H9 (cell line): ENCODE data around the gene NR5A1. TPM values are rescaled to one million over a fixed set of nuclear protein-coding genes. Genes with fewer than 3 reads are reported as not detected.

Experiments
- DNase-seq: peaks from one replicate; pipeline ENCODE4 v3.0.0-alpha.2; 2017
- H2AFZ ChIP-seq: one replicate; pipeline ENCODE4 v1.6.1; 2013; ENCODE audit warnings: mild to moderate bottlenecking, low read length, control low read depth, moderate library complexity
- H2AK5ac ChIP-seq: 2 replicates; pipeline ENCODE4 v1.6.1; 2013; ENCODE audit warnings: low read length, control low read depth, mixed read lengths; ENCODE audit not compliant: insufficient read length
- H2BK120ac ChIP-seq: one replicate; pipeline ENCODE4 v1.6.1; 2013; ENCODE audit warnings: low read depth, mild to moderate bottlenecking, low read length, control low read depth, inconsistent platforms; ENCODE audit not compliant: poor library complexity, severe bottlenecking
- H2BK12ac ChIP-seq: 2 replicates; pipeline ENCODE4 v1.6.1; 2013; ENCODE audit warnings: low read length, control low read depth, mixed read lengths, low read depth; ENCODE audit not compliant: insufficient read length
- H2BK15ac ChIP-seq: 2 replicates; pipeline ENCODE4 v1.6.1; 2013; ENCODE audit warnings: low read depth, low read length, control low read depth
- H2BK20ac ChIP-seq: one replicate; pipeline ENCODE4 v1.6.1; 2013; ENCODE audit warnings: low read depth, mild to moderate bottlenecking, low read length, control low read depth, inconsistent platforms; ENCODE audit not compliant: poor library complexity, severe bottlenecking
- H2BK5ac ChIP-seq: 2 replicates; pipeline ENCODE4 v1.6.1; 2013; ENCODE audit warnings: low read length, control low read depth, mixed read lengths; ENCODE audit not compliant: insufficient read length
- H3K14ac ChIP-seq: 2 replicates; pipeline ENCODE4 v1.6.1; 2013; ENCODE audit warnings: low read length, control low read depth; ENCODE audit not compliant: insufficient read depth
- H3K18ac ChIP-seq: 2 replicates; pipeline ENCODE4 v1.6.1; 2013; ENCODE audit warnings: low read depth, mild to moderate bottlenecking, mixed read lengths, low read length, control low read depth; ENCODE audit not compliant: insufficient read length
- H3K23ac ChIP-seq: 2 replicates; pipeline ENCODE4 v1.6.1; 2013; ENCODE audit warnings: low read length, control low read depth, mixed read lengths, low read depth; ENCODE audit not compliant: insufficient read length
- H3K23me2 ChIP-seq: 2 replicates; pipeline ENCODE4 v1.6.1; 2013; ENCODE audit warnings: low read depth, mild to moderate bottlenecking, mixed read lengths, low read length, control low read depth; ENCODE audit not compliant: insufficient read length, poor library complexity, severe bottlenecking
- H3K27ac ChIP-seq: 2 replicates; pipeline ENCODE4 v1.5.1; 2013; ENCODE audit warnings: low read length, control low read depth, mixed read lengths, low read depth; ENCODE audit not compliant: insufficient read length
- H3K27me3 ChIP-seq: 2 replicates; pipeline ENCODE4 v1.6.1; 2013; ENCODE audit warnings: low read length, control low read depth, inconsistent platforms; ENCODE audit not compliant: insufficient read depth
- H3K4ac ChIP-seq: 2 replicates; pipeline ENCODE4 v1.6.1; 2013; ENCODE audit warnings: low read depth, mild to moderate bottlenecking, control low read depth, inconsistent platforms, low read length, moderate library complexity
- H3K4me1 ChIP-seq: 2 replicates; pipeline ENCODE4 v1.6.1; 2013; ENCODE audit warnings: low read length, control low read depth, inconsistent platforms; ENCODE audit not compliant: insufficient read depth
- H3K4me2 ChIP-seq: 2 replicates; pipeline ENCODE4 v1.6.1; 2013; ENCODE audit warnings: low read length, control low read depth, mixed read lengths; ENCODE audit not compliant: insufficient read length, insufficient read depth
- H3K56ac ChIP-seq: 2 replicates; pipeline ENCODE4 v1.6.1; 2013; ENCODE audit warnings: low read depth, mild to moderate bottlenecking, mixed read lengths, low read length, control low read depth; ENCODE audit not compliant: insufficient read length
- H3K79me1 ChIP-seq: 2 replicates; pipeline ENCODE4 v1.6.1; 2013; ENCODE audit warnings: low read depth, mild to moderate bottlenecking, moderate library complexity, low read length, control low read depth, inconsistent platforms; ENCODE audit not compliant: insufficient read depth, poor library complexity, severe bottlenecking
- H3K79me2 ChIP-seq: 2 replicates; pipeline ENCODE4 v1.6.1; 2013; ENCODE audit warnings: low read length, control low read depth, inconsistent platforms; ENCODE audit not compliant: insufficient read depth
- H3K9ac ChIP-seq: 2 replicates; pipeline ENCODE4 v1.6.1; 2013; ENCODE audit warnings: low read length, control low read depth, mixed read lengths; ENCODE audit not compliant: insufficient read length; ENCODE audit errors: extremely low read depth
- H3K9me3 ChIP-seq: one replicate; pipeline ENCODE4 v1.6.1; 2013; ENCODE audit warnings: low read depth, low read length, inconsistent platforms; ENCODE audit not compliant: control insufficient read depth
- H3T11ph ChIP-seq: one replicate; pipeline ENCODE4 v1.6.1; 2013; ENCODE audit warnings: mild to moderate bottlenecking, low read length, control low read depth, inconsistent platforms
- H4K20me1 ChIP-seq: one replicate; pipeline ENCODE4 v1.6.1; 2013; ENCODE audit not compliant: control insufficient read depth, insufficient read length, insufficient read depth
- H4K5ac ChIP-seq: 2 replicates; pipeline ENCODE4 v1.6.1; 2013; ENCODE audit warnings: low read depth, mild to moderate bottlenecking, mixed read lengths, low read length, control low read depth; ENCODE audit not compliant: insufficient read length
- H4K8ac ChIP-seq: replicated peaks from 2 replicates; pipeline ENCODE4 v1.6.1; 2013; ENCODE audit warnings: low read length, control low read depth, mixed read lengths, low read depth; ENCODE audit not compliant: insufficient read length
- H4K91ac ChIP-seq: 2 replicates; pipeline ENCODE4 v1.6.1; 2013; ENCODE audit warnings: low read depth, mild to moderate bottlenecking, moderate library complexity, mixed read lengths, low read length, control low read depth; ENCODE audit not compliant: insufficient read length
- H3K27ac Mint-ChIP-seq, 3 experiments: 2 replicates in 2 of 3; 3 replicates in 1 of 3; pipeline ENCODE4 v1.8.0; 2020 to 2021; ENCODE audit warnings: mixed read lengths in 3 of 3, mild to moderate bottlenecking in 1 of 3, moderate library complexity in 1 of 3
- H3K27me3 Mint-ChIP-seq: 2 replicates; pipeline ENCODE4 v1.8.0; 2021; ENCODE audit warnings: low read depth, mild to moderate bottlenecking, moderate library complexity, mixed read lengths
- H3K36me3 Mint-ChIP-seq, 3 experiments: 2 replicates in 2 of 3; 3 replicates in 1 of 3; pipeline ENCODE4 v1.8.0; 2020 to 2021; ENCODE audit warnings: low read depth in 3 of 3, mixed read lengths in 3 of 3; ENCODE audit not compliant: insufficient read depth in 1 of 3
- H3K4me1 Mint-ChIP-seq, 2 experiments: 2 replicates each; pipeline ENCODE4 v1.8.0; 2020; ENCODE audit warnings: mixed read lengths in 2 of 2
- H3K4me3 Mint-ChIP-seq, 2 experiments: 2 replicates in 1 of 2; 3 replicates in 1 of 2; pipeline ENCODE4 v1.8.0; 2020 to 2021; ENCODE audit warnings: mild to moderate bottlenecking in 2 of 2, mixed read lengths in 2 of 2, moderate library complexity in 1 of 2
- H3K9me3 Mint-ChIP-seq, 2 experiments: 2 replicates in 1 of 2; 3 replicates in 1 of 2; pipeline ENCODE4 v1.8.0; 2020; ENCODE audit warnings: mild to moderate bottlenecking in 2 of 2, mixed read lengths in 2 of 2, moderate library complexity in 1 of 2
- CTCF ChIP-seq: fragments of 200-600 bp; sonication (generic); conservative IDR thresholded peaks from 3 replicates; pipeline ENCODE4 v1.8.0; 2021; ENCODE audit warnings: antibody characterized with exemption, mild to moderate bottlenecking
- WGBS: extraction: QIAGEN DNeasy Blood & Tissue Kit; methylation state at CpG from one replicate; pipeline ENCODE4 v1.1.7; 2013; ENCODE audit warnings: missing lambda C conversion rate, low lambda C conversion rate, mixed read lengths; ENCODE audit not compliant: insufficient read length; ENCODE audit errors: extremely low coverage; 5-methylcytosine and 5-hydroxymethylcytosine counted together
- total RNA-seq: library from RNA; stranded (reverse); gene quantifications from 2 replicates; pipeline ENCODE4 v1.2.1, GENCODE V29; 2021

Gene NR5A1
- total RNA-seq, 1 experiment from 2014 or later = 0.37 TPM

DNA sequence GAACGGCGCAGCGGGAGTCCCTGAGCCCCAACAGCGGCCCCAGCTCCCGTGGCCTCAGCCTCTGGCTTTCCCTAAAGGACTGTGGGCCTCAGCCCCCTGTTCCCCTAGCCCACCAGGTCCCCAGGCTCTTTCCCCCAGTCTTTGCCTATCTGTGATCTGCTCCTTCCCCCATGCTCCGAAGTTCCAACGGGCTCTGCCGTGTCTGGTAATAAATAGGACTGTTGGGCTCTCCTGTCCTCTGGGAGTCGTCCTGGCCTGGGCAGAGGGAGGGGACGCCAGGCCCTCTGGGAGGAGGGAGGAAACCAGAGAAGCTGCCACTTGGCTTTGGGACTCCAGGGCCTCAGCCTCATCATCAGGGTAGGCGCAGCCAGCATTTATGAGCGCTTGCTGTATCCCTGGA is 28.8 kb downstream of the NR5A1 start:
- H2BK15ac ChIP-seq = no peak overlapping the region
- no peak overlapping the region for H3K14ac ChIP-seq
- no peaks in the 10 kb centered on the region for H3K79me1 ChIP-seq
- Mint-ChIP-seq H3K4me3 (peak overlapping the region; percentile 40 to 72), H3K4me1 (peaks cover 17 to 48% of the 10 kb centered on the region in 2 experiments), H3K27me3 (peaks cover 69% of the 10 kb centered on the region), H3K27ac (no peak overlapping the region), H3K36me3 (no peaks in the 10 kb centered on the region; a peak in 1 of 7 replicates), H3K9me3 (peaks cover 2 to 4% of the 10 kb centered on the region in 2 experiments; a peak in 2 of 5 replicates)
- H3K56ac ChIP-seq = no peak overlapping the region
- no peak overlapping the region for H3K9ac ChIP-seq
- H2AFZ ChIP-seq = no peak overlapping the region
- no peaks in the 10 kb centered on the region for H3K4me1 ChIP-seq
- H3K9me3 ChIP-seq = no peaks in the 10 kb centered on the region
- peaks cover 4% of the 10 kb centered on the region for H3K23me2 ChIP-seq
- H3K23ac ChIP-seq = no peak overlapping the region
- H4K5ac ChIP-seq = no peak overlapping the region
- no CpG with 5 or more reads among the region's 12 CpGs for WGBS
- no peak overlapping the region for H3K27ac ChIP-seq
- no peak overlapping the region for H2BK12ac ChIP-seq
- no peak overlapping the region for H3T11ph ChIP-seq
- H2BK5ac ChIP-seq = no peak overlapping the region
- H4K91ac ChIP-seq = no peak overlapping the region
- no peak overlapping the region for H2BK20ac ChIP-seq
- no peak overlapping the region for H2AK5ac ChIP-seq
- peak overlapping the region; percentile 50 for H3K4me2 ChIP-seq
- no peak for DNase-seq
- no peak overlapping the region for H3K18ac ChIP-seq
- H3K79me2 ChIP-seq = no peaks in the 10 kb centered on the region
- H3K4ac ChIP-seq = no peak overlapping the region
- peaks cover 3% of the 10 kb centered on the region; the same call in 1 of the 2 replicates for H3K27me3 ChIP-seq
- peaks cover 3% of the 10 kb centered on the region for H4K20me1 ChIP-seq
- H4K8ac ChIP-seq = no peak overlapping the region
- H2BK120ac ChIP-seq = no peak overlapping the region
- no peak for TF ChIP-seq CTCF
